ENCODE measurements around the gene APOA1.

The APOA1 gene

DNA sequence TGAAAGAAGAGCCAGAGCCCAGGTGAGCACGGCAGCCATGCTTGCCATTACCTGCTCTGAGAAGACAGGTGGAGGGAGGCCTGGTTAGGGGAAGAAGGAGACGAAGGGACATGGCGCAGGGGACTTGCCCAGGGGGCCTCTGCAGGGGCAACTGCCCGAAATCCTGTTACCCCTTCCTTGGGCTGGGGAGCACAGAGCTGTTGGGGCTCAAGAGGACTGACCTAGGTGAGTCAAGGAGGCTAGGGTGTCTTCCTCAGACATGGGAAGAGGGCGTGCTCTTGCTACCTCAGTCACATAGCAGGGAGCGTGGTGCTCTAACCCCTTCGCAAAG, 45.6 kb downstream of the APOA1 start, which contains the start of gene APOA5:
TSS of gene APOA5 (minus strand) at position 67 of the 331 bp plus-strand sequence. CDS start at position 48, 19 bp downstream.
- no peaks in the 10 kb centered on the region for H3K36me3 ChIP-seq (ENCODE audit: control insufficient read depth, insufficient read depth, low read length)
- H3K4me1 ChIP-seq (ENCODE audit: control insufficient read depth, insufficient read depth, low read length) = peaks cover 11% of the 10 kb centered on the region
- peaks cover 18% of the 10 kb centered on the region for H3K27me3 ChIP-seq (ENCODE audit: control insufficient read depth, insufficient read depth, low read length, poor library complexity, severe bottlenecking)
- no peak within 1 kb of the TSS for H3K27ac ChIP-seq (ENCODE audit: insufficient read depth, low read depth, low read length, poor library complexity, severe bottlenecking)
- H3K4me3 ChIP-seq (ENCODE audit: insufficient read depth, low read depth, low read length) = no peak within 1 kb of the TSS
- no peaks in the 10 kb centered on the region for H3K9me3 ChIP-seq (ENCODE audit: control insufficient read depth, low read length)
- 91 to 95% methylated on average over 7 of the region's 7 CpGs for WGBS, 2 experiments

DNA sequence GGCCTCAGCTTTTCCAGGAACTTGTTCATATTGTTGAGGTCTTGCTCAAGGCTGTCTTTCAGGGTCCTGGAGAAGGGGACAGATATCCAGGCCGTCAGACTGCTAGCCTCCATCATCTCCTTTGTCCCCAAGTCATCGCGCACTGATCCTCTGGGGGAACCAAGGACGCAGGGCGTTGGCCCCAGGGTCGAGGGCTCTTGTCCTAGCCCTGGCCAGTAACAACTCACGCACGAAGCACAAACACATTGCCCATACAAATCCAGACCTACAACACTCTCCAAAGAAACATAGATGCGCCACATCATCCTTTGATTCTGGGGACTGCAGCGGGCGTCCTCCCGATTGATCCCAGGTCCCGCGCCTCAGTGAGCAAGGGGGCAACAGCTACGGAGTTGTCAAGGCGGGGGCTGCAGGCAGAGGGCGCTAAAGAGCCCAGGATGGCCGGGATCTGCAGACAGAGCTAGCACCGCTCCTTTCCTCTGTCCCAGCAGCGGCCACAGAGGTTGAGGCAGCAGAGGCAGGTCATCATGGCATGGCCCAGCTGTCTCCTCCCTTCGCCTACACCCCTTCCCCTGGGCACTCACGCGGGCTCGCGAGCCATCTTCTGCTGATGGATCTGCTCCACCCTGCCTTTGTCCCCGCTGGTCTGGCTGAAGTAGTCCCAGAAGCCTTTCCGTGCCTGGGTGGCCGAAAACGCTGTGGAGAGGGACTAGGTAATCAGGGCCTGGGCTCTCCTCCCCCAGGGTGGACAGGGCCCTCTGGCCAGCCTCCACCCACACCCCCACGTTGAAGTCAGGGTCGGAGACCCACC, 46.2 kb downstream of the APOA1 start:
- 37 to 40% methylated on average over 31 of the region's 31 CpGs for WGBS, 2 experiments
- Histone ChIP-seq H3K4me3 (ENCODE audit: insufficient read depth, low read depth, low read length) (no peak overlapping the region), H3K27me3 (ENCODE audit: control insufficient read depth, insufficient read depth, low read length, poor library complexity, severe bottlenecking) (peaks cover 18% of the 10 kb centered on the region), H3K36me3 (ENCODE audit: control insufficient read depth, insufficient read depth, low read length) (no peaks in the 10 kb centered on the region), H3K27ac (ENCODE audit: insufficient read depth, low read depth, low read length, poor library complexity, severe bottlenecking) (no peak overlapping the region), H3K4me1 (ENCODE audit: control insufficient read depth, insufficient read depth, low read length) (peaks cover 13% of the 10 kb centered on the region), H3K9me3 (ENCODE audit: control insufficient read depth, low read length) (no peaks in the 10 kb centered on the region)

- WGBS, 2 experiments = 94% methylated on average over 53 of the region's 53 CpGs
- peaks cover 4% of the 10 kb centered on the region for H3K36me3 ChIP-seq (ENCODE audit: control insufficient read depth, insufficient read depth, low read length)
- H3K27me3 ChIP-seq (ENCODE audit: control insufficient read depth, insufficient read depth, low read length, poor library complexity, severe bottlenecking) = peaks cover 18% of the 10 kb centered on the region
- peaks cover 13% of the 10 kb centered on the region for H3K4me1 ChIP-seq (ENCODE audit: control insufficient read depth, insufficient read depth, low read length)
- H3K9me3 ChIP-seq (ENCODE audit: control insufficient read depth, low read length) = no peaks in the 10 kb centered on the region
- no peak overlapping the region for H3K4me3 ChIP-seq (ENCODE audit: insufficient read depth, low read depth, low read length)
- no peak overlapping the region for H3K27ac ChIP-seq (ENCODE audit: insufficient read depth, low read depth, low read length, poor library complexity, severe bottlenecking)
These were observed 47.0 kb downstream of the APOA1 start for GRCh38 chr11:116790167-116791001.

DNA sequence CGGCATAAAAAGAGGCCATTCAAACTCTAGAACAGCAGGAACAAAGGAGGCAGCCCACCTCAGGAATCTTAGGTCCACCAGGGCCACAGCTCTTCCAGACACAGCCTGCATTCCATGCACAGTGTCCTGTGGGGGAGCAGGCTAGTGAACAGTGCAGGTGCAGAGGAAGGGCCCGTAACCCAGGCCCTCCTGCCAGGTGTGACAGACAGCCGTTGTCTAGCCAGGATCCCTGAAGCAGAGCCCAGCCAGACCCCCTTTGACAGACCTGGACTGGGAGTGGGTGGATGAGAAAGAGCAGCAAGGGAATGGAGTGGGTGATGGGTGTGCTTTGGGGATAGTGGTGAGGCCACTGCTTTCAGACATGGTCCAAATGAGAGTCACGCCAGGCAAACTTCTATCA, 48.4 kb downstream of the APOA1 start:
- Histone ChIP-seq H3K4me3 (ENCODE audit: insufficient read depth, low read depth, low read length) (no peak overlapping the region), H3K27me3 (ENCODE audit: control insufficient read depth, insufficient read depth, low read length, poor library complexity, severe bottlenecking) (peaks cover 18% of the 10 kb centered on the region), H3K36me3 (ENCODE audit: control insufficient read depth, insufficient read depth, low read length) (peaks cover 18% of the 10 kb centered on the region), H3K27ac (ENCODE audit: insufficient read depth, low read depth, low read length, poor library complexity, severe bottlenecking) (no peak overlapping the region), H3K9me3 (ENCODE audit: control insufficient read depth, low read length) (no peaks in the 10 kb centered on the region), H3K4me1 (ENCODE audit: control insufficient read depth, insufficient read depth, low read length) (peaks cover 13% of the 10 kb centered on the region)
- WGBS, 2 experiments = 89 to 91% methylated on average over 4 of the region's 4 CpGs

DNA sequence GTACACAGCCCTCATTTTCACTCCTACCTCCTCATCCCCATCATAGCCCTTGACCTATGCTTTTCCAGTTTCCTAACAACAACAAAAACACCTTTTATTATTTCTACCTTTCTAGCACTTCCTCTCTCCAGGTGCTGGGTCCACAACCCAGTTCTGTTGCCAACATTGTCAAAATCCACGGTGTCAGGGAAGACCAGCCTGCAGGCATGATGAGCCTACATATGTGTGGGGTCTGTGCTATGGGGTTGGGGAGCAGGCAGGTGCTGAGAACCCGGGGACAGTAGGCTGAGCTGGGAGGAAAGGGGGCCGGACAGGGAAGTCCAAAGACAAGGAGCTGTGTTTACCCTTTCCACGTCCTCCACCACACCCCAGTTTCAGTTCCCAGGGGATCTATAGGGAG, 48.9 kb downstream of the APOA1 start:
- no peaks in the 10 kb centered on the region for H3K9me3 ChIP-seq (ENCODE audit: control insufficient read depth, low read length)
- H3K4me1 ChIP-seq (ENCODE audit: control insufficient read depth, insufficient read depth, low read length) = peaks cover 13% of the 10 kb centered on the region
- 71 to 91% methylated on average over 4 of the region's 4 CpGs for WGBS, 2 experiments
- H3K4me3 ChIP-seq (ENCODE audit: insufficient read depth, low read depth, low read length) = peak overlapping the region; percentile 66
- H3K36me3 ChIP-seq (ENCODE audit: control insufficient read depth, insufficient read depth, low read length) = peaks cover 23% of the 10 kb centered on the region
- no peak overlapping the region for H3K27ac ChIP-seq (ENCODE audit: insufficient read depth, low read depth, low read length, poor library complexity, severe bottlenecking)
- peaks cover 18% of the 10 kb centered on the region for H3K27me3 ChIP-seq (ENCODE audit: control insufficient read depth, insufficient read depth, low read length, poor library complexity, severe bottlenecking)

GRCh38 chr11:116787786-116788486, 49.5 kb downstream of the APOA1 start, which contains the start of gene ZPR1:
Gene ZPR1, minus strand, starts transcription at chr11:116788023. Its CDS starts 33 bp downstream, at chr11:116787990.
- H3K9me3 ChIP-seq (ENCODE audit: control insufficient read depth, low read length) = no peaks in the 10 kb centered on the region
- H3K27ac ChIP-seq (ENCODE audit: insufficient read depth, low read depth, low read length, poor library complexity, severe bottlenecking) = no peak within 1 kb of the TSS
- WGBS, 2 experiments = 0% methylated on average over 56 of the region's 56 CpGs
- peaks cover 28% of the 10 kb centered on the region for H3K36me3 ChIP-seq (ENCODE audit: control insufficient read depth, insufficient read depth, low read length)
- H3K27me3 ChIP-seq (ENCODE audit: control insufficient read depth, insufficient read depth, low read length, poor library complexity, severe bottlenecking) = peaks cover 18% of the 10 kb centered on the region
- peak within 1 kb of the TSS; percentile 66 for H3K4me3 ChIP-seq (ENCODE audit: insufficient read depth, low read depth, low read length)
- peaks cover 13% of the 10 kb centered on the region for H3K4me1 ChIP-seq (ENCODE audit: control insufficient read depth, insufficient read depth, low read length)

- Histone ChIP-seq H3K9me3 (ENCODE audit: control insufficient read depth, low read length) (no peaks in the 10 kb centered on the region), H3K27ac (ENCODE audit: insufficient read depth, low read depth, low read length, poor library complexity, severe bottlenecking) (no peak overlapping the region), H3K4me3 (ENCODE audit: insufficient read depth, low read depth, low read length) (peak overlapping the region; percentile 66), H3K27me3 (ENCODE audit: control insufficient read depth, insufficient read depth, low read length, poor library complexity, severe bottlenecking) (peaks cover 18% of the 10 kb centered on the region), H3K4me1 (ENCODE audit: control insufficient read depth, insufficient read depth, low read length) (peaks cover 13% of the 10 kb centered on the region), H3K36me3 (ENCODE audit: control insufficient read depth, insufficient read depth, low read length) (peaks cover 33% of the 10 kb centered on the region)
- 1% methylated on average over 15 of the region's 15 CpGs for WGBS, 2 experiments
These were observed 50.0 kb downstream of the APOA1 start for GRCh38 chr11:116787436-116787785.

GRCh38 chr11:116786966-116787365, 50.5 kb downstream of the APOA1 start:
- peaks cover 10% of the 10 kb centered on the region for H3K4me1 ChIP-seq (ENCODE audit: control insufficient read depth, insufficient read depth, low read length)
- peaks cover 18% of the 10 kb centered on the region for H3K27me3 ChIP-seq (ENCODE audit: control insufficient read depth, insufficient read depth, low read length, poor library complexity, severe bottlenecking)
- WGBS, 2 experiments = 84 to 87% methylated on average over 5 of the region's 5 CpGs
- no peak overlapping the region for H3K27ac ChIP-seq (ENCODE audit: insufficient read depth, low read depth, low read length, poor library complexity, severe bottlenecking)
- H3K9me3 ChIP-seq (ENCODE audit: control insufficient read depth, low read length) = no peaks in the 10 kb centered on the region
- H3K36me3 ChIP-seq (ENCODE audit: control insufficient read depth, insufficient read depth, low read length) = peaks cover 36% of the 10 kb centered on the region
- peak overlapping the region; percentile 66 for H3K4me3 ChIP-seq (ENCODE audit: insufficient read depth, low read depth, low read length)

GRCh38 chr11:116786326-116786725, 51.1 kb downstream of the APOA1 start:
- Histone ChIP-seq H3K4me3 (ENCODE audit: insufficient read depth, low read depth, low read length) (no peak overlapping the region), H3K27ac (ENCODE audit: insufficient read depth, low read depth, low read length, poor library complexity, severe bottlenecking) (no peak overlapping the region), H3K9me3 (ENCODE audit: control insufficient read depth, low read length) (no peaks in the 10 kb centered on the region), H3K4me1 (ENCODE audit: control insufficient read depth, insufficient read depth, low read length) (peaks cover 10% of the 10 kb centered on the region), H3K36me3 (ENCODE audit: control insufficient read depth, insufficient read depth, low read length) (peaks cover 38% of the 10 kb centered on the region), H3K27me3 (ENCODE audit: control insufficient read depth, insufficient read depth, low read length, poor library complexity, severe bottlenecking) (peaks cover 18% of the 10 kb centered on the region)
- WGBS, 2 experiments = 86 to 94% methylated on average over 2 of the region's 2 CpGs
